ENCODE measurements around the gene SLC66A2.
A peak's percentile ranks its signal among the peaks of the same experiment; 100 is the strongest.

The SLC66A2 gene

GRCh38 chr18:79917853-79918614 is 33.4 kb downstream of the SLC66A2 start:
- Mint-ChIP-seq H3K27ac (no peak overlapping the region), H3K27me3 (no peaks in the 10 kb centered on the region), H3K9me3 (peaks cover 0 to 2% of the 10 kb centered on the region in 2 donors), H3K4me1 (peaks cover 20 to 32% of the 10 kb centered on the region in 2 donors), H3K4me3 (no peak overlapping the region), H3K36me3 (peaks cover 60 to 66% of the 10 kb centered on the region in 2 donors)
- DNase-seq = no peak
- no peak for ATAC-seq (replicated peaks)

- H3K27ac Mint-ChIP-seq = no peak overlapping the region
- H3K4me3 Mint-ChIP-seq = no peak overlapping the region
- H3K27me3 Mint-ChIP-seq = no peaks in the 10 kb centered on the region
- H3K9me3 Mint-ChIP-seq = peaks cover 0 to 2% of the 10 kb centered on the region in 2 donors
- peaks cover 58 to 66% of the 10 kb centered on the region in 2 donors for H3K36me3 Mint-ChIP-seq
- DNase-seq (no peak), ATAC-seq (replicated peaks) (no peak)
- peaks cover 26 to 38% of the 10 kb centered on the region in 2 donors for H3K4me1 Mint-ChIP-seq
These were observed 34.1 kb downstream of the SLC66A2 start for GRCh38 chr18:79917169-79917852.

- no peak for DNase-seq
- peaks cover 0 to 2% of the 10 kb centered on the region in 2 donors for H3K9me3 Mint-ChIP-seq
- H3K36me3 Mint-ChIP-seq = peaks cover 54 to 67% of the 10 kb centered on the region in 2 donors
These were observed 34.8 kb downstream of the SLC66A2 start for GRCh38 chr18:79916546-79917168.

GRCh38 chr18:79916128-79916494 is 35.3 kb downstream of the SLC66A2 start:
- H3K36me3 Mint-ChIP-seq = peaks cover 54 to 66% of the 10 kb centered on the region in 2 donors
- H3K4me1 Mint-ChIP-seq = peaks cover 26 to 38% of the 10 kb centered on the region in 2 donors
- H3K4me3 Mint-ChIP-seq = no peak overlapping the region
- no peak overlapping the region for H3K27ac Mint-ChIP-seq
- no peaks in the 10 kb centered on the region for H3K27me3 Mint-ChIP-seq
- H3K9me3 Mint-ChIP-seq = peaks cover 0 to 2% of the 10 kb centered on the region in 2 donors
- ATAC-seq (replicated peaks) (no peak), DNase-seq (no peak)

More at GRCh38 chr18:79916546-79917168, 34.8 kb downstream of the SLC66A2 start:
- H3K4me3 Mint-ChIP-seq = no peak overlapping the region
- peaks cover 26 to 38% of the 10 kb centered on the region in 2 donors for H3K4me1 Mint-ChIP-seq
- H3K27me3 Mint-ChIP-seq = no peaks in the 10 kb centered on the region
- H3K27ac Mint-ChIP-seq = no peak overlapping the region
- ATAC-seq (replicated peaks) = no peak

GRCh38 chr18:79915161-79916127 is 36.0 kb downstream of the SLC66A2 start:
- Mint-ChIP-seq H3K4me3 (no peak overlapping the region), H3K27ac (peak overlapping the region; percentile 90), H3K27me3 (no peaks in the 10 kb centered on the region), H3K4me1 (peaks cover 30 to 38% of the 10 kb centered on the region in 2 donors), H3K9me3 (peaks cover 0 to 2% of the 10 kb centered on the region in 2 donors), H3K36me3 (peaks cover 58 to 72% of the 10 kb centered on the region in 2 donors)
- ATAC-seq (replicated peaks) (peak in 1 of 2 donors; percentile 39), DNase-seq (no peak)

GRCh38 chr18:79914614-79915160 is 36.8 kb downstream of the SLC66A2 start:
- H3K9me3 Mint-ChIP-seq = peaks cover 0 to 2% of the 10 kb centered on the region in 2 donors
- H3K4me1 Mint-ChIP-seq = peaks cover 30 to 38% of the 10 kb centered on the region in 2 donors
- no peaks in the 10 kb centered on the region for H3K27me3 Mint-ChIP-seq
- H3K27ac Mint-ChIP-seq = peak overlapping the region; percentile 72
- peaks cover 58 to 74% of the 10 kb centered on the region in 2 donors for H3K36me3 Mint-ChIP-seq
- H3K4me3 Mint-ChIP-seq = no peak overlapping the region
- ATAC-seq (replicated peaks) (no peak), DNase-seq (no peak)

DNA sequence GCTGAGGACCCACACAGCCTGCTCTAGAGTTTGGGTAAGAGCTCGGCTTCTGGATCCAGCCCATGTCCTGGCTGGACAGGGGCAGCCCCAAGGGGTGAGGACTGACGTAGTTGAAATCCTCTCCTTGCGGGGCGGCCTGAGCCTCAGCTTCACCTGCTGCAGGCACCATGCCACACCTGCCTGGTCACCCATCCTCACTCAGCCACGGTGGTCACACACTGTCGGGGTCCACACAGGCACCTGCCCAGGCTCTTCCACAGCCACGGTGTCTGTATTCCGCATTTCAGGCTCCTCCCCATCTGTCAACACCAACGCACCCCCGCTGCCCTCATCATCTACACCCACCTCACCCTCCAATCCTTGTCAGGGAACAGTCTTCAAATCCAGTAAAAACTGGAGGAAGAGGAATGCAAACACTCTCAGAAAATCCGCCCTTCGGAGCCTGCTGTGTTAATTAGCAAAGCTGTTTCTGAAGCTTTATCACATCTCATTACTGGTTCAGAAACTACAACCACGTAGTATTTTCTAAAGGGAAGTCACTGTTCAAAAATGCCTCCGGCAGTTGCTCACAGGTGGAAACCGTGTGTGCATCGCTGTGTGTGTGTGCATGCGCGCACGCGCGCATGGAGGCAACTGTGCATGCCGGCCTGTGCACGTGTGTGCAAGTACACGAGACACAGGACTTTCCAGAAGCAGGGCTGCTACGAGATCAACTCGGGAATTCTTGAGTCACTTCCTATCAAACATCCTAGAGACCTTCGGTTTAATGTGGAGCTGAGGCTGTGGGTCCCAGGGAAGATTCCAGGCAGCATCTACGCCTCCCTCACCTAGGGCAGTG is 38.2 kb downstream of the SLC66A2 start:
- H3K4me1 Mint-ChIP-seq = peaks cover 27 to 38% of the 10 kb centered on the region in 2 donors
- peaks cover 61 to 80% of the 10 kb centered on the region in 2 donors for H3K36me3 Mint-ChIP-seq
- H3K27me3 Mint-ChIP-seq = no peaks in the 10 kb centered on the region
- no peak overlapping the region for H3K4me3 Mint-ChIP-seq
- DNase-seq (no peak), ATAC-seq (replicated peaks) (no peak)
- H3K9me3 Mint-ChIP-seq = peaks cover 0 to 2% of the 10 kb centered on the region in 2 donors
- no peak overlapping the region for H3K27ac Mint-ChIP-seq

DNA sequence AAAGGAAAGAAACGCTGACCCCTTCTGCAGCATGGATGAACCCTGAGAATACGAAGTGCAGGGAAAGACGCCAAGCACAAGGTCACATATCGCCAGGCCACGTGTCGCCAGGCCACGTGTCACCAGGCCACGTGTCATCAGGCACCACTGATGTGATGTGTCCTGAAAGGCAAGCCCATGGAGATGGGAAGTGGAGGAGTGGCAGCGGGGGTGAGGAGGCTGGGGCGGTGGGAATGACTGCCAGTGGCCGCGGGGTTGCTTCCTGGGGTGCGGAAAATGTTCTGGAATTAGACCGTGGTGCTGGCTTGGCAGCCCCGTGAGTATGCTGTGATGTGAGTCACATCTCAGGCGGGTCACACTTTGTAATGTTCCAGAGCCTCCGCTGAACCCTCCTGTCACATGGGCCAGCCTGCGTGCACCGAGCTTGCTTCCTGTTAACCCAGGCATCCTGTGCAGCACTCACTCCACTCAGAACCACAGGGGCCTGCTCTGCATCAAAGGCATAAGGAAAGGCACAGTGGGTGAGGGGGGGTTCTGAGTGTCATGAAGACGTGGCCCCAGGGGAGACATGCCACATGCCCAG is 39.0 kb downstream of the SLC66A2 start:
- peaks cover 0 to 2% of the 10 kb centered on the region in 2 donors for H3K9me3 Mint-ChIP-seq
- DNase-seq (no peak), ATAC-seq (replicated peaks) (peak; percentile 41 to 67)
- H3K27ac Mint-ChIP-seq = no peak overlapping the region
- H3K27me3 Mint-ChIP-seq = no peaks in the 10 kb centered on the region
- peaks cover 57 to 79% of the 10 kb centered on the region in 2 donors for H3K36me3 Mint-ChIP-seq
- H3K4me1 Mint-ChIP-seq = peaks cover 27 to 38% of the 10 kb centered on the region in 2 donors
- H3K4me3 Mint-ChIP-seq = no peak overlapping the region

DNA sequence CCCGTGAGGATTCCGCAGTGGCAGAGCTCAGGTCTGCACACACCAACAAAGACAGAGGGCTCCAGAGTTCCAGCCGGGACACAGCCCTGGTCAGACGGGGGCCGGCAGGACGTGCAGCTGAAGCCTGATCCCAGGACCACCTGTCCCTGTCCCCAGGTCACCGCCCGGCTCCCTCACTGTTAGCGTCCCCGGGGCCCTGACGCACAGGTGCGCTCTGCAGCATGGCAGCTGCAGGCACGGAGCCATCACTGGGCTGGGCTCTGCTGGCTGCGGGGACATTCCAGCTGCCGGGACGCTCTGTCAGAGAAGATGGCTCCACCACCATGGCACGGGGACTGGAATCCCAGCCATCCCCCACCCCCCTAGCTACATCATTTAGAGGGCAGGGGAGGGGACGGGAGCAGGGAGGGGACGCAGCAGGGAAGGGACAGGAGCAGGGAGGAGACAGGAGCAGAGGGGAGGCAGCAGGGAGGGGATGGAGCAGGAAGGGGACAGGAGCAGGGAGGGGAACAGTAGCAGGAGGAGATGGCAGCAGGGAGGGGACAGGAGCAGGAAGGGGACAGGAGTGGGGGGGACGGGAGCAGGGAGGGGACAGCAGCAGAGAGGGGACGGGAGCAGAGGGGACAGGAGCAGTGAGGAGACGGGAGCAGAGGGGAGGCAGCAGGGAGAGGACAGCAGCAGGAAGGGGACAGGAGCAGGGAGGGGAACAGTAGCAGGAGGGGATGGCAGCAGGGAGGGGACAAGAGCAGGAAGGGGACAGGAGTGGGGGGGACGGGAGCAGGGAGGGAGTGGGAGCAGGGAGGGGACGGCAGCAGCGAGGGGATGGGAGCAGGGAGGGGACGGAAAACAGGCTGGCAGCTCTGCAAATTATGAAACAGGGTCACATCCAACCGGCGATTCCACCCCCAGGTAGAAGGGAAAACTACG is 39.8 kb downstream of the SLC66A2 start:
- no peaks in the 10 kb centered on the region for H3K27me3 Mint-ChIP-seq
- H3K36me3 Mint-ChIP-seq = peaks cover 52 to 77% of the 10 kb centered on the region in 2 donors
- no peak for ATAC-seq (replicated peaks)
- H3K9me3 Mint-ChIP-seq = peaks cover 0 to 2% of the 10 kb centered on the region in 2 donors
- DNase-seq = no peak
- no peak overlapping the region for H3K27ac Mint-ChIP-seq
- H3K4me1 Mint-ChIP-seq = peaks cover 27 to 38% of the 10 kb centered on the region in 2 donors
- H3K4me3 Mint-ChIP-seq = no peak overlapping the region

DNA sequence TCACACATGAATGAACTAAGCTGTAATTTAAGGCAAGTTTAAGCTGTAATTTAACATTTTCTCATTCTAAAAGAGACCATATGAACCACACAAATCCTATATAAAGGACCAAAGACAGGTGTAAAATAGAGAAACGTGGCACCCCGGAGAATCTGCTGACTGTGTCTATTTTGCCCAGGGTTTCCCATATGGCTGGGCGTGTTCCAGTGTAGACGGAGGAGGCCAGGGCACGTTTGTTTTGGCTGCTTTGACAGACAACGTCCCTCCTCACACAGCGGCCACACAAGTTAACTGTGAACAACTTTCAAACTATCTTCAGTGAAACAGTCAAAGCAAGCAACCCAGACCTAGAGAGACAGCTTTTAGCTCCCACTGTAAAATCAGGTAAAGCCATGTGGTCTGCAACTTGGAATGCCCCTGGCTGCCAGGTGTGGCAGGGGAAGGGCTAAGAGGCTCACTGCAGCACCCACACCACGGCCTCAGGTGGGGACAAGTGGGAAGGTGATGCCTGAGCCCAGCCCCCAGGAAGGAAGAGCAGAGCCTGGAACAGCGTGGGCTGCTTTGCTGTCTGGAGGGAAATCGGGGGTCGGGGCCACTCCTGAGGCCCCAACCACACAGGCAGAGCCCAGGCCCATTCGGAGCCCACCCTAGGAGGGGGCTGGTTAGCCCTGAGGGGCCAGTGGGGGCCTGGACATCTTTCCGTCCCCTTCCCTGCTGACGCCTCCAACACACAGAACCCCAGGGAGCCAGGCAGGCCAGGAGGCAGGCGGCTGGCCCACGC is 40.7 kb downstream of the SLC66A2 start:
- ATAC-seq (replicated peaks) = no peak
- DNase-seq = no peak
- H3K9me3 Mint-ChIP-seq = no peaks in the 10 kb centered on the region
- H3K27ac Mint-ChIP-seq = no peak overlapping the region
- H3K4me1 Mint-ChIP-seq = peaks cover 27 to 37% of the 10 kb centered on the region in 2 donors
- peaks cover 45 to 74% of the 10 kb centered on the region in 2 donors for H3K36me3 Mint-ChIP-seq
- H3K4me3 Mint-ChIP-seq = no peak overlapping the region
- H3K27me3 Mint-ChIP-seq = no peaks in the 10 kb centered on the region

DNA sequence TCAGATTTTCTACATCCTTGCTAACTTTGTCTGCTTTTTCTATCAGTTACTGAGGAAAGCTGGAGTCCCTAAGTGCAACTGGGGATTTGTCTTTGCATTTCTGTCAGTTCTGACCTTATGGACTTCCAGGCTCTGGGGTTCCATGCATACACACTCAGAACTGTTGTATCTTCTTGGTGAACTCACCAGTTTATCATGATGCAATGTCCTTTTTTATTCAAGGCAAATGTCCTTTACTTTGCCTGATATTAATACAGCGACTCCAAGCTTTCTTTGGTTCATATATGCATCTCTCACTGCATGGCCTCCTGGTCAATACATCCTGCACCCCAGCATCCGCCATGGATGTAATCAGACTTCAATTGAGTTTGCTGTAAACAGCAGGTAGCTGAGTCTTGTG is 44.7 kb downstream of the SLC66A2 start:
- ATAC-seq (replicated peaks) = no peak
- Mint-ChIP-seq H3K9me3 (no peaks in the 10 kb centered on the region), H3K36me3 (peaks cover 36 to 61% of the 10 kb centered on the region in 2 donors), H3K27me3 (no peaks in the 10 kb centered on the region), H3K27ac (no peak overlapping the region), H3K4me3 (no peak overlapping the region), H3K4me1 (peaks cover 5 to 12% of the 10 kb centered on the region in 2 donors)
- DNase-seq = no peak
